Uterus (tissue), 2 donors: ENCODE data around the gene CMKLR1.

Source experiments
- POLR2A ChIP-seq, 2 donors: fragments of 450-650 bp; IDR thresholded peaks; one replicate each; pipeline ENCODE4 v1.6.1; 2016; ENCODE audit warnings: antibody characterized with exemption in 2 of 2, mild to moderate bottlenecking in 1 of 2, moderate library complexity in 1 of 2
- TF ChIP-seq, protein P1 (sequence below), 4 experiments: fragments of 200-600 bp in 2 of 4; fragments of 450-650 bp in 2 of 4; sonication (generic) in 2 of 4; IDR thresholded peaks; one replicate each; pipeline ENCODE4 v1.5.1; 2016 to 2019; ENCODE audit warnings: antibody characterized with exemption in 4 of 4, mild to moderate bottlenecking in 2 of 4, moderate library complexity in 1 of 4

- TF ChIP-seq, protein P1, sequence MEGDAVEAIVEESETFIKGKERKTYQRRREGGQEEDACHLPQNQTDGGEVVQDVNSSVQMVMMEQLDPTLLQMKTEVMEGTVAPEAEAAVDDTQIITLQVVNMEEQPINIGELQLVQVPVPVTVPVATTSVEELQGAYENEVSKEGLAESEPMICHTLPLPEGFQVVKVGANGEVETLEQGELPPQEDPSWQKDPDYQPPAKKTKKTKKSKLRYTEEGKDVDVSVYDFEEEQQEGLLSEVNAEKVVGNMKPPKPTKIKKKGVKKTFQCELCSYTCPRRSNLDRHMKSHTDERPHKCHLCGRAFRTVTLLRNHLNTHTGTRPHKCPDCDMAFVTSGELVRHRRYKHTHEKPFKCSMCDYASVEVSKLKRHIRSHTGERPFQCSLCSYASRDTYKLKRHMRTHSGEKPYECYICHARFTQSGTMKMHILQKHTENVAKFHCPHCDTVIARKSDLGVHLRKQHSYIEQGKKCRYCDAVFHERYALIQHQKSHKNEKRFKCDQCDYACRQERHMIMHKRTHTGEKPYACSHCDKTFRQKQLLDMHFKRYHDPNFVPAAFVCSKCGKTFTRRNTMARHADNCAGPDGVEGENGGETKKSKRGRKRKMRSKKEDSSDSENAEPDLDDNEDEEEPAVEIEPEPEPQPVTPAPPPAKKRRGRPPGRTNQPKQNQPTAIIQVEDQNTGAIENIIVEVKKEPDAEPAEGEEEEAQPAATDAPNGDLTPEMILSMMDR (IDR thresholded peaks at IDR 0.05) = no peak
- TF ChIP-seq POLR2A (IDR thresholded peaks at IDR 0.05) = no peak
These were observed 16.1 kb downstream of the CMKLR1 start for GRCh38 chr12:108322998-108323397.
